Astrocyte (in vitro differentiated cells and primary cell): ENCODE results near the gene SYCP2. TPM values are rescaled to one million over a fixed set of nuclear protein-coding genes. Genes with fewer than 3 reads are reported as not detected.
"Not testable (repeated sequence)": the region's sequence is repeated elsewhere in the genome, so short reads cannot be mapped to it uniquely, and the experiment has no call there.

Experiments
- DNase-seq: peaks from one replicate; pipeline ENCODE4 v3.0.0-alpha.2; 2010; ENCODE audit warnings: low read depth
- FAIRE-seq: peaks from 2 replicates; lab custom pipeline; 2011; peaks lifted over from hg19 to GRCh38; lab: Jason Lieb, UNC
- H2AFZ ChIP-seq: 2 replicates; pipeline ENCODE4 v1.6.0; 2012; ENCODE audit warnings: low read depth, low read length, inconsistent platforms
- H3K27ac ChIP-seq: 2 replicates; pipeline ENCODE4 v1.5.1; 2011; ENCODE audit warnings: low read depth, low read length, inconsistent platforms
- H3K27me3 ChIP-seq: 2 replicates; pipeline ENCODE4 v1.6.0; 2011; ENCODE audit warnings: low read length, inconsistent platforms; ENCODE audit not compliant: insufficient read depth
- H3K36me3 ChIP-seq: 2 replicates; pipeline ENCODE4 v1.5.1; 2011; ENCODE audit warnings: low read length, inconsistent platforms; ENCODE audit not compliant: insufficient read depth
- H3K4me1 ChIP-seq: 2 replicates; pipeline ENCODE4 v1.5.1; 2011; ENCODE audit warnings: low read length, inconsistent platforms; ENCODE audit not compliant: insufficient read depth
- H3K4me2 ChIP-seq: 2 replicates; pipeline ENCODE4 v1.6.0; 2012; ENCODE audit warnings: low read length, inconsistent platforms
- H3K4me3 ChIP-seq: 2 replicates; pipeline ENCODE4 v1.5.1; 2011; ENCODE audit warnings: low read depth, mild to moderate bottlenecking, low read length, inconsistent platforms; ENCODE audit not compliant: insufficient read depth
- H3K79me2 ChIP-seq: 2 replicates; pipeline ENCODE4 v1.6.0; 2012; ENCODE audit warnings: mild to moderate bottlenecking, low read length, inconsistent platforms; ENCODE audit not compliant: insufficient read depth
- H3K9ac ChIP-seq: 2 replicates; pipeline ENCODE4 v1.6.0; 2012; ENCODE audit warnings: mild to moderate bottlenecking, low read length, inconsistent platforms
- H3K9me3 ChIP-seq: 2 replicates; pipeline ENCODE4 v1.5.1; 2012; ENCODE audit warnings: low read depth, mild to moderate bottlenecking, low read length, inconsistent platforms; ENCODE audit not compliant: insufficient read depth
- H4K20me1 ChIP-seq: 2 replicates; pipeline ENCODE4 v1.6.0; 2012; ENCODE audit warnings: low read length, inconsistent platforms; ENCODE audit not compliant: insufficient read depth
- H3K27ac Mint-ChIP-seq: one replicate; pipeline ENCODE4 v1.8.0; 2021; ENCODE audit warnings: mild to moderate bottlenecking, mixed read lengths; ENCODE audit not compliant: unreplicated experiment
- H3K27me3 Mint-ChIP-seq: one replicate; pipeline ENCODE4 v1.8.0; 2021; ENCODE audit warnings: low read depth, mixed read lengths; ENCODE audit not compliant: unreplicated experiment
- H3K36me3 Mint-ChIP-seq: one replicate; pipeline ENCODE4 v1.8.0; 2021; ENCODE audit warnings: low read depth, mixed read lengths; ENCODE audit not compliant: unreplicated experiment
- H3K4me1 Mint-ChIP-seq: one replicate; pipeline ENCODE4 v1.8.0; 2021; ENCODE audit warnings: low read depth, mixed read lengths; ENCODE audit not compliant: unreplicated experiment
- H3K4me3 Mint-ChIP-seq: one replicate; pipeline ENCODE4 v1.8.0; 2021; ENCODE audit warnings: mild to moderate bottlenecking, moderate library complexity, mixed read lengths; ENCODE audit not compliant: unreplicated experiment
- H3K9me3 Mint-ChIP-seq: one replicate; pipeline ENCODE4 v1.8.0; 2021; ENCODE audit warnings: mild to moderate bottlenecking, mixed read lengths; ENCODE audit not compliant: unreplicated experiment
- EZH2 ChIP-seq: IDR thresholded peaks from 2 replicates; pipeline ENCODE4 v1.6.1; 2012; ENCODE audit warnings: mild to moderate bottlenecking, low read length, inconsistent platforms; ENCODE audit not compliant: insufficient read depth
- total RNA-seq: library from RNA; stranded (reverse); gene quantifications from 2 replicates; pipeline ENCODE4 v1.2.1, GENCODE V29; 2021
- TF ChIP-seq, protein P1 (sequence below): IDR thresholded peaks from 2 replicates; pipeline ENCODE4 v1.5.1; 2011; ENCODE audit warnings: low read depth, mild to moderate bottlenecking, inconsistent platforms, low read length, moderate library complexity; ENCODE audit not compliant: insufficient read depth

The SYCP2 gene
- total RNA-seq, 1 donor from 2014 or later = 0.27 TPM

DNA sequence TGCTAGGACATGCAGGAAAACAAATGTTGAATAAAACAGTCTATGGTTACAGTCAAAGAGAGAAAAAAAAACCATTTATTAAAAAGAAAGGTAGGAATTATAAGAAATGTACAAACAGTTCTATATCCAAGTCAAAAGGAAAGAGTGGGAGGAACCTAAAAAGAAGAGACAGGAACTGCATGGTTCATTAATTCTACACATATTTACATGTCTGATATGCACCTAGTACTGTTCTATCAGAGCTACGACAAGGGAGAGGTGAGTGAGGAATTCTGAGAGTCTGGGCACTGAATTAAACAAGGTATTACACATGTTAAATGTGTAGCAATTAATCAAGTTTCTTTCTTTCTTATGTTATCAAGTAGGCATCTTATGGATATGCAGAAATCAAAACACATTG, 41.9 kb downstream of the SYCP2 start:
- Mint-ChIP-seq H3K36me3 (no peaks in the 10 kb centered on the region), H3K4me3 (no peak overlapping the region), H3K27me3 (no peaks in the 10 kb centered on the region), H3K4me1 (no peaks in the 10 kb centered on the region), H3K27ac (no peak overlapping the region), H3K9me3 (no peaks in the 10 kb centered on the region)
- H3K27me3 ChIP-seq = no peaks in the 10 kb centered on the region
- no peaks in the 10 kb centered on the region for H3K36me3 ChIP-seq
- H2AFZ ChIP-seq = no peak overlapping the region
- H3K4me2 ChIP-seq = no peak overlapping the region
- H3K9me3 ChIP-seq = no peaks in the 10 kb centered on the region
- no peak overlapping the region for H3K4me3 ChIP-seq
- H4K20me1 ChIP-seq = no peaks in the 10 kb centered on the region
- H3K4me1 ChIP-seq = no peaks in the 10 kb centered on the region
- H3K27ac ChIP-seq = no peak overlapping the region
- H3K79me2 ChIP-seq = no peaks in the 10 kb centered on the region
- TF ChIP-seq, protein P1, sequence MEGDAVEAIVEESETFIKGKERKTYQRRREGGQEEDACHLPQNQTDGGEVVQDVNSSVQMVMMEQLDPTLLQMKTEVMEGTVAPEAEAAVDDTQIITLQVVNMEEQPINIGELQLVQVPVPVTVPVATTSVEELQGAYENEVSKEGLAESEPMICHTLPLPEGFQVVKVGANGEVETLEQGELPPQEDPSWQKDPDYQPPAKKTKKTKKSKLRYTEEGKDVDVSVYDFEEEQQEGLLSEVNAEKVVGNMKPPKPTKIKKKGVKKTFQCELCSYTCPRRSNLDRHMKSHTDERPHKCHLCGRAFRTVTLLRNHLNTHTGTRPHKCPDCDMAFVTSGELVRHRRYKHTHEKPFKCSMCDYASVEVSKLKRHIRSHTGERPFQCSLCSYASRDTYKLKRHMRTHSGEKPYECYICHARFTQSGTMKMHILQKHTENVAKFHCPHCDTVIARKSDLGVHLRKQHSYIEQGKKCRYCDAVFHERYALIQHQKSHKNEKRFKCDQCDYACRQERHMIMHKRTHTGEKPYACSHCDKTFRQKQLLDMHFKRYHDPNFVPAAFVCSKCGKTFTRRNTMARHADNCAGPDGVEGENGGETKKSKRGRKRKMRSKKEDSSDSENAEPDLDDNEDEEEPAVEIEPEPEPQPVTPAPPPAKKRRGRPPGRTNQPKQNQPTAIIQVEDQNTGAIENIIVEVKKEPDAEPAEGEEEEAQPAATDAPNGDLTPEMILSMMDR = no peak
- no peak for TF ChIP-seq EZH2
- no peak overlapping the region for H3K9ac ChIP-seq
- DNase-seq (no peak), FAIRE-seq (no peak)

DNA sequence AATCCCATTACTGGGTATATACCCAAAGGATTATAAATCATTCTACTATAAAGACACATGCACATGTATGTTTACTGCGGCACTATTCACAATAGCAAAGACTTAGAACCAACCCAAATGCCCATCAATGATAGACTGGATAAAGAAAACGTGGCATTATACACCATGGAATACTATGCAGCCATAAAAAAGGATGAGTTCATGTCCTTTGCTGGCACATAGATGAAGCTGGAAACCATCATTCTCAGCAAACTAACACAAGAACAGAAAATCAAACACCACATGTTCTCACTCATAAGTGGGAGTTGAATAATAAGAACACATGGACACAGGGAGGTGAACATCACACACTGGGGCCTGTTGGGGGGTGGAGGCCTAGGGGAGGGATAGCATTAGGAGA, 43.4 kb downstream of the SYCP2 start:
- H3K79me2 ChIP-seq, H3K27me3 ChIP-seq, H3K9me3 ChIP-seq, H2AFZ ChIP-seq, H3K9ac ChIP-seq, H3K4me2 ChIP-seq, H3K4me1 ChIP-seq, H3K27ac ChIP-seq, H3K9me3 Mint-ChIP-seq, H3K27me3 Mint-ChIP-seq, H3K4me3 ChIP-seq, H3K36me3 ChIP-seq, FAIRE-seq, H4K20me1 ChIP-seq, H3K4me3 Mint-ChIP-seq, DNase-seq, H3K27ac Mint-ChIP-seq, H3K4me1 Mint-ChIP-seq, H3K36me3 Mint-ChIP-seq: not testable (repeated sequence)

DNA sequence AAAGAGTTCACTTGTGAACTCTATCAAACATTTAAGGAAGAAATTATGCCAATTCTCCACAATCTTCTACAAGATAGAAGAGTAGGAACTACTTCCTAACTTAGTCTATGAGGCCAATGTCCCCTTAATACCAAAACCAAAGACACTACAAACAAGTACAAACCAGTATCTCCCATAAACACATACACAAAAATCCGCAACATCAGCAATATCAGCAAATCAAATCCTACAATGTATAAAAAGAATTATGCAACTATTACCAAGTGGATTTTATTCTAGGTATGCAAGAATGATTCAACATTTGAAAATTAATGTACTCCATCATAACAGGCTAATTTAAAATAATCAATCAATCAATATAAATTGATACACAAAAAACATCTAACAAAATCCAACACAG, 45.4 kb downstream of the SYCP2 start:
- H3K9me3 Mint-ChIP-seq = no peaks in the 10 kb centered on the region
- Histone ChIP-seq H3K9ac (no peak overlapping the region), H4K20me1 (no peaks in the 10 kb centered on the region), H3K9me3 (no peaks in the 10 kb centered on the region), H3K36me3 (no peaks in the 10 kb centered on the region), H3K4me1 (no peaks in the 10 kb centered on the region), H3K79me2 (no peaks in the 10 kb centered on the region), H3K4me3 (no peak overlapping the region), H3K27ac (no peak overlapping the region), H3K27me3 (no peaks in the 10 kb centered on the region), H3K4me2 (no peak overlapping the region), H2AFZ (no peak overlapping the region)
- no peaks in the 10 kb centered on the region for H3K4me1 Mint-ChIP-seq
- no peak for TF ChIP-seq EZH2
- TF ChIP-seq, protein P1 = no peak
- H3K27me3 Mint-ChIP-seq = no peaks in the 10 kb centered on the region
- no peak for DNase-seq
- H3K27ac Mint-ChIP-seq = no peak overlapping the region
- no peak for FAIRE-seq
- no peak overlapping the region for H3K4me3 Mint-ChIP-seq
- no peaks in the 10 kb centered on the region for H3K36me3 Mint-ChIP-seq
